Neural progenitor cell (in vitro differentiated cells): ENCODE results near the gene CDH13. TPM values are rescaled to one million over a fixed set of nuclear protein-coding genes. Genes with fewer than 3 reads are reported as not detected.

Source experiments
- DNase-seq: peaks from one replicate; pipeline ENCODE4 v3.0.0-alpha.2; 2016; ENCODE audit warnings: low spot score
- H2AFZ ChIP-seq: fragments of 200-600 bp; sonication (generic); replicated peaks from 2 replicates; pipeline ENCODE4 v1.6.1; 2016; ENCODE audit warnings: antibody characterized with exemption
- H3F3A ChIP-seq: fragments of 200-600 bp; sonication (generic); 2 replicates; pipeline ENCODE4 v1.6.1; 2016; ENCODE audit warnings: antibody characterized with exemption, low read depth
- H3K27ac ChIP-seq: fragments of 200-600 bp; sonication (generic); 2 replicates; pipeline ENCODE4 v1.5.1; 2016; ENCODE audit warnings: mild to moderate bottlenecking
- H3K27me3 ChIP-seq: fragments of 200-600 bp; sonication (generic); 2 replicates; pipeline ENCODE4 v1.6.1; 2016; ENCODE audit warnings: mild to moderate bottlenecking, moderate library complexity
- H3K36me3 ChIP-seq: fragments of 200-600 bp; sonication (generic); 2 replicates; pipeline ENCODE4 v1.5.1; 2016
- H3K4me1 ChIP-seq: fragments of 200-600 bp; sonication (generic); 2 replicates; pipeline ENCODE4 v1.6.1; 2016; ENCODE audit warnings: mixed run types
- H3K4me2 ChIP-seq: fragments of 200-600 bp; sonication (generic); 2 replicates; pipeline ENCODE4 v1.6.1; 2016
- H3K4me3 ChIP-seq: fragments of 200-600 bp; sonication (generic); 2 replicates; pipeline ENCODE4 v1.5.1; 2016
- H3K79me2 ChIP-seq: fragments of 200-600 bp; sonication (generic); 2 replicates; pipeline ENCODE4 v1.6.1; 2016; ENCODE audit warnings: low read depth
- H3K9ac ChIP-seq: fragments of 200-600 bp; sonication (generic); 2 replicates; pipeline ENCODE4 v1.6.1; 2016
- H3K9me3 ChIP-seq: fragments of 200-600 bp; sonication (generic); 2 replicates; pipeline ENCODE4 v1.5.1; 2016; ENCODE audit warnings: low read depth
- H4K20me1 ChIP-seq: fragments of 200-600 bp; sonication (generic); 2 replicates; pipeline ENCODE4 v1.6.1; 2016; ENCODE audit warnings: low read depth
- H3K27ac Mint-ChIP-seq: 3 replicates; pipeline ENCODE4 v1.8.0; 2021; ENCODE audit warnings: mixed read lengths
- H3K27me3 Mint-ChIP-seq: 2 replicates; pipeline ENCODE4 v1.8.0; 2022; ENCODE audit warnings: low read depth, mild to moderate bottlenecking, inconsistent platforms, moderate library complexity, mixed read lengths; ENCODE audit not compliant: insufficient read depth
- H3K36me3 Mint-ChIP-seq: 3 replicates; pipeline ENCODE4 v1.8.0; 2021; ENCODE audit warnings: mixed read lengths
- H3K4me1 Mint-ChIP-seq: 3 replicates; pipeline ENCODE4 v1.8.0; 2021; ENCODE audit warnings: mixed read lengths
- H3K4me3 Mint-ChIP-seq: 3 replicates; pipeline ENCODE4 v1.8.0; 2021; ENCODE audit warnings: mild to moderate bottlenecking, moderate library complexity, mixed read lengths
- H3K9me3 Mint-ChIP-seq: 3 replicates; pipeline ENCODE4 v1.8.0; 2020; ENCODE audit warnings: mixed read lengths
- CTCF ChIP-seq: fragments of 200-600 bp; sonication (generic); IDR thresholded peaks from 2 replicates; pipeline ENCODE4 v1.5.1; 2017; ENCODE audit warnings: antibody characterized with exemption, mild to moderate bottlenecking
- EZH2 ChIP-seq: fragments of 200-600 bp; sonication (generic); IDR thresholded peaks from 2 replicates; pipeline ENCODE4 v1.6.1; 2017; ENCODE audit warnings: antibody characterized with exemption, mild to moderate bottlenecking, moderate library complexity
- EZH2phosphoT487 ChIP-seq: fragments of 200-600 bp; sonication (generic); IDR thresholded peaks from 2 replicates; pipeline ENCODE4 v1.6.1; 2017; ENCODE audit warnings: antibody characterized with exemption
- total RNA-seq: library from RNA; depleted of rRNA; stranded (reverse); fragments of >200 nt; gene quantifications from 2 replicates; pipeline ENCODE4 v1.2.3, GENCODE V29; 2015; ENCODE audit warnings: low replicate concordance

The CDH13 gene
- total RNA-seq, 1 donor from 2014 or later = 3.0 TPM

- Histone ChIP-seq H3K36me3 (no peaks in the 10 kb centered on the region), H3K27me3 (no peaks in the 10 kb centered on the region), H4K20me1 (no peaks in the 10 kb centered on the region), H3K4me3 (no peak overlapping the region), H3K4me1 (no peaks in the 10 kb centered on the region), H3K79me2 (no peaks in the 10 kb centered on the region), H3K27ac (no peak overlapping the region), H2AFZ (no peak overlapping the region), H3K4me2 (no peak overlapping the region), H3K9me3 (no peaks in the 10 kb centered on the region), H3F3A (no peaks in the 10 kb centered on the region), H3K9ac (no peak overlapping the region)
- Mint-ChIP-seq H3K4me3 (no peak overlapping the region), H3K27me3 (peaks cover 3% of the 10 kb centered on the region), H3K4me1 (no peaks in the 10 kb centered on the region), H3K9me3 (peaks cover 22% of the 10 kb centered on the region), H3K27ac (no peak overlapping the region), H3K36me3 (no peaks in the 10 kb centered on the region)
- TF ChIP-seq EZH2 = no peak
- TF ChIP-seq CTCF = no peak
- no peak for TF ChIP-seq EZH2phosphoT487
- no peak for DNase-seq
Observed at GRCh38 chr16:83732536-83732935, 1105.8 kb downstream of the CDH13 start.

GRCh38 chr16:83733301-83733700 lies 1106.5 kb downstream of the CDH13 start:
- Histone ChIP-seq H3F3A (no peaks in the 10 kb centered on the region), H3K4me1 (no peaks in the 10 kb centered on the region), H3K36me3 (no peaks in the 10 kb centered on the region), H3K4me3 (no peak overlapping the region), H4K20me1 (no peaks in the 10 kb centered on the region), H3K27me3 (no peaks in the 10 kb centered on the region), H2AFZ (no peak overlapping the region), H3K9ac (no peak overlapping the region), H3K4me2 (no peak overlapping the region), H3K79me2 (no peaks in the 10 kb centered on the region), H3K9me3 (no peaks in the 10 kb centered on the region), H3K27ac (no peak overlapping the region)
- H3K27ac Mint-ChIP-seq = no peak overlapping the region
- no peak for TF ChIP-seq EZH2phosphoT487
- TF ChIP-seq CTCF = no peak
- no peak for TF ChIP-seq EZH2
- H3K9me3 Mint-ChIP-seq = peaks cover 20% of the 10 kb centered on the region
- H3K4me3 Mint-ChIP-seq = no peak overlapping the region
- no peaks in the 10 kb centered on the region for H3K4me1 Mint-ChIP-seq
- H3K27me3 Mint-ChIP-seq = peaks cover 3% of the 10 kb centered on the region
- H3K36me3 Mint-ChIP-seq = no peaks in the 10 kb centered on the region
- DNase-seq = no peak

- no peak overlapping the region for H3K4me3 ChIP-seq
- no peak overlapping the region for H3K27ac ChIP-seq
- no peaks in the 10 kb centered on the region for H3K4me1 ChIP-seq
- H3K4me3 Mint-ChIP-seq = no peak overlapping the region
- H3K9ac ChIP-seq = no peak overlapping the region
- no peaks in the 10 kb centered on the region for H3K27me3 ChIP-seq
- H3K9me3 ChIP-seq = no peaks in the 10 kb centered on the region
- peaks cover 20% of the 10 kb centered on the region for H3K9me3 Mint-ChIP-seq
- no peaks in the 10 kb centered on the region for H4K20me1 ChIP-seq
- TF ChIP-seq EZH2phosphoT487 (no peak), EZH2 (no peak), CTCF (no peak)
- H3K79me2 ChIP-seq = no peaks in the 10 kb centered on the region
- H2AFZ ChIP-seq = no peak overlapping the region
- H3K4me2 ChIP-seq = no peak overlapping the region
- no peak overlapping the region for H3K27ac Mint-ChIP-seq
- H3F3A ChIP-seq = no peaks in the 10 kb centered on the region
- H3K36me3 Mint-ChIP-seq = no peaks in the 10 kb centered on the region
- H3K4me1 Mint-ChIP-seq = no peaks in the 10 kb centered on the region
- no peak for DNase-seq
- H3K36me3 ChIP-seq = no peaks in the 10 kb centered on the region
- peaks cover 6% of the 10 kb centered on the region for H3K27me3 Mint-ChIP-seq
Observed at GRCh38 chr16:83734136-83734535, 1107.4 kb downstream of the CDH13 start.
